Activated naive CD8-positive, alpha-beta T cell (primary cell): ENCODE measurements around the gene NOC4L.

ENCODE experiments used
- H3K27ac Mint-ChIP-seq: one replicate; pipeline ENCODE4 v1.8.0; 2021; ENCODE audit warnings: mixed read lengths
- H3K27me3 Mint-ChIP-seq: one replicate; pipeline ENCODE4 v1.8.0; 2021; ENCODE audit warnings: mixed read lengths
- H3K36me3 Mint-ChIP-seq: one replicate; pipeline ENCODE4 v1.8.0; 2021; ENCODE audit warnings: mixed read lengths
- H3K4me1 Mint-ChIP-seq: one replicate; pipeline ENCODE4 v1.8.0; 2021; ENCODE audit warnings: low read depth, mixed read lengths
- H3K4me3 Mint-ChIP-seq: one replicate; pipeline ENCODE4 v1.8.0; 2021; ENCODE audit warnings: mild to moderate bottlenecking, mixed read lengths
- H3K9me3 Mint-ChIP-seq: one replicate; pipeline ENCODE4 v1.8.0; 2021; ENCODE audit warnings: low read depth, mixed read lengths

NOC4L gene

GRCh38 chr12:132182206-132182710 is 38.0 kb downstream of the NOC4L start:
- H3K9me3 Mint-ChIP-seq, result no peaks in the 10 kb centered on the region
- H3K27ac Mint-ChIP-seq, result no peak overlapping the region
- H3K27me3 Mint-ChIP-seq, result no peaks in the 10 kb centered on the region
- H3K4me1 Mint-ChIP-seq, result peaks cover 51% of the 10 kb centered on the region
- no peak overlapping the region for H3K4me3 Mint-ChIP-seq
- peaks cover 2% of the 10 kb centered on the region for H3K36me3 Mint-ChIP-seq

DNA sequence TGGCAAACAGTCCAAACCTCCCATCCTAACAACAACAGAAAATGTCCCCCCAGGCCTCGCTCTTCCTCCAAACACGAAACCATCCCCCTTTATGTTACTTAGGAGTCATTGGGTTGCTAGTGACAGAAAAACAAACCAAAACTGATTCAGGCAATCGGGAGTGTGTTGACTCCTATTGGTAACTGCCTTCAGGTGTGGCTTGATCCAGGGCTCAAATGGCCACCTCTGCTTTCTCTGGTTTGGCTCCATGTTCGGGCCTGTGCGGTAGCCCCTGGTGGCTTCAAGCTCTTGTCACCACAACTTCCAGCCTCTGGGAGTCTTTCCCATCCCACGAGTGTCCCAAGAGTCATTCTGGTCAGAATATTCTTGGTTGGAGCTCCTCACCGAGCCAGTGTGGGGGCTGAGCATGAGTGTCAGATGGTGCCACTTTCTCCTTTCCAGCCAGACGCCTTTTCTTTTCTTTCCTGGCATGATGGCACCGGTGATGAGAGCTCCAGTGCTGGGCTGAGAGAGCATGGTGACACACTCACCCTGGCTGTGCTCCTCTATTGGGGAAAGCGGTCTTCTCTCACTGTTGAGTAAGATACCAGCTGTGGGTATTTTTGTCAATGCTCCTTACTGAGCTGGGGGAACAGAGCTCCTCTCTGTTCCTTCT is 38.6 kb downstream of the NOC4L start:
- H3K27ac Mint-ChIP-seq, result no peak overlapping the region
- H3K27me3 Mint-ChIP-seq, result no peaks in the 10 kb centered on the region
- H3K4me3 Mint-ChIP-seq, result no peak overlapping the region
- H3K36me3 Mint-ChIP-seq, result peaks cover 2% of the 10 kb centered on the region
- no peaks in the 10 kb centered on the region for H3K9me3 Mint-ChIP-seq
- peaks cover 52% of the 10 kb centered on the region for H3K4me1 Mint-ChIP-seq

DNA sequence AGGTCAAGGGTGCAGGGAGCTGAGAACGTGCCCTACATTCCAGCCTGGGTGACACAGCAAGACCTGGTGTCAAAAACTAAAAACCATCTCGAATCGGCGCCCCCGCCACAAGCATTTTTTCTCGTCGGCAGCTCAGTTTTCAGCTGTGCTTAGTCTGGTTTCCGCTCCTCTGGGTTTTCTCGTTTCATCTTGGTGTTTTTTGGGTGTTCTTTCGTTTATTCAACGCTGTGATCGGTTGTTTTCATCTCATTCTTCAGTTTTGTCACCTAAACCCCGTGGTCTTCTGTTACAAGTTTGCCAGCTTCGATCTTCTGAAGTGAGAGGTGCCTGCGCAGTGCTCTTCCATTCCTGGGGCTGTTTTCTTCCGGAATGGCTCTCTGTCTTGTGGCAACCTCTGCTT is 41.4 kb downstream of the NOC4L start:
- H3K36me3 Mint-ChIP-seq, result peaks cover 2% of the 10 kb centered on the region
- no peaks in the 10 kb centered on the region for H3K27me3 Mint-ChIP-seq
- no peaks in the 10 kb centered on the region for H3K9me3 Mint-ChIP-seq
- peak overlapping the region; percentile 87 for H3K27ac Mint-ChIP-seq
- H3K4me3 Mint-ChIP-seq, result peak overlapping the region; percentile 83
- H3K4me1 Mint-ChIP-seq, result peaks cover 39% of the 10 kb centered on the region

- peaks cover 40% of the 10 kb centered on the region for H3K4me1 Mint-ChIP-seq
- H3K9me3 Mint-ChIP-seq, result no peaks in the 10 kb centered on the region
- H3K27ac Mint-ChIP-seq, result peak overlapping the region; percentile 87
- H3K4me3 Mint-ChIP-seq, result peak overlapping the region; percentile 83
- peaks cover 2% of the 10 kb centered on the region for H3K36me3 Mint-ChIP-seq
- no peaks in the 10 kb centered on the region for H3K27me3 Mint-ChIP-seq
Observed at GRCh38 chr12:132186208-132186856, 42.1 kb downstream of the NOC4L start.

DNA sequence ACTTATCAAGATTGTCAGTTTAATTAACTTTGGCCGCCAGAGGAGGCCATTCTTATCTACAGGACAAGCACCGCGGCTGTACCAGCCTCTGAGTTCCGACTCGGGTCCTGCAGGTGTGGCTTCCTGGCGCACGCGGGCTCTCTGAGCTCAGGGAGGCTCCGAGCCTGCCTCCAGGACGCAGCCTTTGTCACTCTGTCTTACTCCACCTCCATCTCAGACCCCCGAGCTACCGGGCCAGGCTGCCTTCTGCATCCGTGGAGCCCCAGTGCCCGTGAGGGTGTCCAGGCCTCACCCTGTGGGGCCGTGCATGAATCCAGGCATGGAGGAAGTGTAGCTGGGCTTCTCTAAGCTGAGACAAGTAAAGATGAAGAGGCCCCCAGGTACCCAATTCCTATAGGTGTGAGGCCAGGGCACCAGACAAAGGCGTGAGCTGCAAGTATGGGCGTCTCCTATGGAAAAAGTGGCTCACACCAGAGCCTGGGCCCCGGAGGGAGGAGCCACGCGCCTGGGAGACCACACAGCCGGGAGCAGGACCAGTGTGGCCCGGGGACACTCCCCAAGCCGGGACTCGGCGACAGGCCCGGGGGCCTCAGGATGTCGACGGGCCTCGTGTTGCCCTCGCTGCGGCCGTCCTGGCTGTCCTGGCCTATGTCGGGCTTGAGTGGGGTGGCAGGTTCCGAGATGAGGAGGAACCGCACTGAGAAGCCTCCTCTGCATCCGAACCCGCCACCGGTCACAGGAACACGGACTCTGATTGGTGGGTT is 42.8 kb downstream of the NOC4L start:
- Mint-ChIP-seq H3K27me3 (no peaks in the 10 kb centered on the region), H3K27ac (peak overlapping the region; percentile 75), H3K9me3 (no peaks in the 10 kb centered on the region), H3K36me3 (peaks cover 2% of the 10 kb centered on the region), H3K4me3 (peak overlapping the region; percentile 83), H3K4me1 (peaks cover 40% of the 10 kb centered on the region)

DNA sequence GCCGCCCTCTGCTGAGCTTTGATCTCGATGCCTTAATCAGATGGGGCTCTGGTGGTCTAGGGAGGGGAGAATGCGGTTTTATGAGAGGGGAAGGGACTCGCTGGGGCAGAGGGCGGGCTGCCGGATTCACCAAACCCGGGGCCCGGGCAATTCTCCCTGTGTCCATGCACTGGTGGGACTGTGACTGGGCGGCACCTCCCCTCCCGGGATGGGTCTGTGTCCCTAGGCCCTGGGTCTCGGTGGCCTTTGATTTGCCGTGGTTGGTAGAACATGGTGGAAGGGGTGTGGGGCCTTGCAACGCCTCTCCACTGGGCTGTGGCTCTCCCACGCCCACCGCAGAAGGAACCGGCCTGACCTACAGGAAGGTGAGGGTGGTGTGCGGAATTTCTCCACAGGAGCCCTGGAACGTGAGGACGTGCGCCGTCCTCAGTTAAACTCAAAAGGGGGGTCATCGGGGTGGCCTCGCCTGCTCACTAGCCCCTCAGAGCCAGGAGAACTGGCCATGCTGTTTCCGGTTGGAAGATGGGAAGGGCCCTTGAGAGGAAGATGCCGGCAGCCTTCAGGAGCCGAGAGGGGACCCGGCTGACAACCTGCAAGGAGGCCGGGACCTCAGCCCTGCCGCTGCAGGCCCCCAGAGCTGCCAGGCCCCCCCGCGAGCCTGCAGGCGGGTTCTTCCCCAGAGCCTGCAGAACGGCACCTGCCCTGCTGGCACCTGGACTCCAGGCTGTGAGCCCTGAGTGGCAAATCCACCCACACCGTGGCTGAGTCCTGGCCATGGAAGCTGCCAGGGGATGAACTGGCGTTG is 43.6 kb downstream of the NOC4L start:
- peaks cover 2% of the 10 kb centered on the region for H3K36me3 Mint-ChIP-seq
- no peak overlapping the region for H3K27ac Mint-ChIP-seq
- H3K4me3 Mint-ChIP-seq, result peak overlapping the region; percentile 59
- H3K9me3 Mint-ChIP-seq, result no peaks in the 10 kb centered on the region
- peaks cover 37% of the 10 kb centered on the region for H3K4me1 Mint-ChIP-seq
- no peaks in the 10 kb centered on the region for H3K27me3 Mint-ChIP-seq

DNA sequence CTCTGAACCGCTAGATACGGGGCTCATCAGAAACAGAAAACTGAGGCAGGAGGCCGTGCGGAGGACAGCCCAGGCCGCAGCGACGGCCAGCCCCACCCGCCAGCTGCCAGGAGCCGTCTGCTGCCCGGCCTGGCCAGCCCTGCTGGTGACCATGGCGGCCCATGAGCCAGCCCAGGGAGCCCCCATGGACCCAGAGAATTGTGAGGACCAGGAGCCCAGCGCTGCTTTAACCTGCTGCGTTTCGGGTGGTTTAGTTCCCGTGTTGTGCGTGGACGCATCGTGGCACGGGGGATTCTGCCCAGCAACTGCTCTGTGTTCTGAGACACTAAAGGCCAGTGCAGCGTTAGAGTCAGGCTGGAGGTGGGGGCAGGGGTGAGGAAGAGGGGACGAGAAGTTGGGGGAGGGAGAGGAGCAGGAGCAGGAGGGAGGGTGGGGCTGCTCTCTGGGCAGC is 44.2 kb downstream of the NOC4L start:
- Mint-ChIP-seq H3K4me1 (peaks cover 36% of the 10 kb centered on the region), H3K27me3 (no peaks in the 10 kb centered on the region), H3K36me3 (peaks cover 4% of the 10 kb centered on the region), H3K4me3 (peak overlapping the region; percentile 60), H3K27ac (no peak overlapping the region), H3K9me3 (no peaks in the 10 kb centered on the region)

DNA sequence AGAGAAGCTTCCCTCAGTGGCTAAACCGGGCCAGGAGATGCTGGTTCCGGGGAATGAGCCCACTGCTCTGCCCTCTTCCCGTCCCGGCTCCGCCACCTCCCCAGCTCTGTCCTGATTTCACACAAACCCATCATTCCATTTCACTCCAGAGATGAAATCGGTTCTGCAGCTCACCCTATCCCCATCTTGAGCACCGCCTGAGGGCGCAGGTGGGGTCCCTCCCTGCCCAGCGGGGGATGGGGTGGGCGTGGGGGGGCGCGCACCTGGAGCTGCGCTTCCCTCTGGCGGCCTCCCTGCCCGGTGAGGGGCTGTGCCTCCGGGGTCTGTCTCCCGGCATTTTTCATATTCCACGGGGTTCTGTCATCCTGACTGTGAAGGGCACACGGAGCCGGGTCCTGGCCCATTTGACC is 44.7 kb downstream of the NOC4L start:
- Mint-ChIP-seq H3K9me3 (no peaks in the 10 kb centered on the region), H3K27me3 (no peaks in the 10 kb centered on the region), H3K4me1 (peaks cover 36% of the 10 kb centered on the region), H3K4me3 (peak overlapping the region; percentile 93), H3K36me3 (peaks cover 5% of the 10 kb centered on the region), H3K27ac (peak overlapping the region; percentile 73)

GRCh38 chr12:132189378-132190011 is 45.2 kb downstream of the NOC4L start:
- H3K9me3 Mint-ChIP-seq, result no peaks in the 10 kb centered on the region
- H3K27me3 Mint-ChIP-seq, result no peaks in the 10 kb centered on the region
- peak overlapping the region; percentile 93 for H3K4me3 Mint-ChIP-seq
- H3K36me3 Mint-ChIP-seq, result peaks cover 3% of the 10 kb centered on the region
- H3K4me1 Mint-ChIP-seq, result peaks cover 32% of the 10 kb centered on the region
- peak overlapping the region; percentile 75 for H3K27ac Mint-ChIP-seq

DNA sequence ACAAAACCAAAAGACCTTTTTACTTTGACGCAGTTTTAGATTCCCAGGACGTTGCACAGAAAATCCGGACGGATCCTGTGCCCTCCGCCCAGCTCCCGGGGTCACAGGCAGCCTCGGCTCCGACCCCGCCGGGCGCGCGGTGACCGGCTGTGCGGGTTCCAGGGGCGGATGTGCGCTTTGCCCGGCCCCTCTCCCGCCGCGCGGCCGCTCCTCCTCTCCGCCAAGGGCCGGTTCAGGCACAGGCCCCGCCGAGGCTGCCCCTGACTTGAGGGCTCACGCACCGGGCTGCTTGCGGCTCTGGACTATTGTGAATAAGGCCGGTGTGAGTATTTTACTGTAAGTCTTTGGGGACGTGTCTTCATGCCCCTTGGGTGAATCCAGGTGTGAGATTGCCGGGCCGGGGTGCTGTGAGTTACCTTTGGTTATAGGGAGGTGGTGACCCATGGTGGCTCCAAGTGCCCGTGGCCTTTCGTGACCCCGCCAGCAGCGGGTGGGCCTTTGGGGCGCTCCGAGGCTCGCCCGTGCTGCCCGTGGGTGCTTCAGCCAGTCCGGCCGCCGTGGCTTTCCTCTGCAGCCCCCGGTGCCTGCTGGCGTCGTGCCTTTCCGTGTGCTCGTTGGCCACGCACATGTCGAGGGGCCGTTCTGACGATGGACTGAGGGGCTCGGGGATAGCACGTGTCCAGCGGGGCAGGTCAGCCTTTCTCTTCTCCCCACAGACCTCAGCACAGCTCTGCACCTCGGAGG is 45.9 kb downstream of the NOC4L start:
- H3K4me3 Mint-ChIP-seq, result peak overlapping the region; percentile 93
- no peaks in the 10 kb centered on the region for H3K27me3 Mint-ChIP-seq
- H3K36me3 Mint-ChIP-seq, result peaks cover 3% of the 10 kb centered on the region
- peak overlapping the region; percentile 75 for H3K27ac Mint-ChIP-seq
- no peaks in the 10 kb centered on the region for H3K9me3 Mint-ChIP-seq
- peaks cover 29% of the 10 kb centered on the region for H3K4me1 Mint-ChIP-seq

- Mint-ChIP-seq H3K36me3 (peaks cover 3% of the 10 kb centered on the region), H3K4me1 (peaks cover 21% of the 10 kb centered on the region), H3K9me3 (no peaks in the 10 kb centered on the region), H3K27ac (peak overlapping the region; percentile 34), H3K27me3 (no peaks in the 10 kb centered on the region), H3K4me3 (peak overlapping the region; percentile 30)
Observed at GRCh38 chr12:132190834-132191500, 46.7 kb downstream of the NOC4L start.

DNA sequence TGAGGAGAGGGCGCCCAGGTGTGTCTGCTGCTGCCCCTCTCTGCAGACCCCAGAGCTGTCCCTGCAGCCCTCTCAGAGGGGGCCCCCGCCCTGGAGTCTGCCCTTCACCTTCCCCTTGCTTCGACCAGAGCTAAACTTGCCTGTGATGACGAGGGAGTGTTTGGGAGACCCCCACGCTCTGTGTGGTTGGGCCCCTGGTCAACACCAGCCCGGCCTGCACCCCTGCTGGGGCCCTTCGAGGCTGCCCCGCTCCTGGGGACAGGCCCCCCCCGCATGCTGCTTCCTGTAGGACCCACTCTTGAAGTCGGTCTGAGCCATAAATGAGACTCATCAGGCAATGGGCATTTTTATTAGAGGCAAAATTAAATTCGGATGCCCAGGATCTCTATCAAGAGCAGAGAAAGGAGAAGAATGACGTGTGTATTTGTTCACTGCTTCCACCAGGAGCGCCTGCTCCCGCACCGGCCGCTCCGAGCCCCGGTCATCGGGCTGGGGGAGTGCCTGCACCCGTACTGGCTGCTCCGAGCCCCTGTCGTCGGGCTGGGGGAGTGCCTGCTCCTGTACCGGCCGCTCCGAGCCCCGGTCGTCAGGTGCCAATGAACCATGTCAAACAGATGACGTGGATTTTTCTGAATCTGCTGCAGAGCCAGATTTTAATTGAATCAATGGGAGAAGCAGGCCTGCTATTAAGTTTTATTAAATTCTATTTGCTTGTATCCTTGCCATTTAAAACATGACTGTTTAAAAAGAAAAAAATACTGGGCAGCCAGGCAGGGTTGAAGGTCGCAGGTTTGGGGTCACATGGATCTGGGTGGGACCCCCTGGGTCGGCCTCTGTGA is 47.7 kb downstream of the NOC4L start:
- H3K36me3 Mint-ChIP-seq, result peaks cover 3% of the 10 kb centered on the region
- no peaks in the 10 kb centered on the region for H3K9me3 Mint-ChIP-seq
- no peaks in the 10 kb centered on the region for H3K27me3 Mint-ChIP-seq
- peaks cover 14% of the 10 kb centered on the region for H3K4me1 Mint-ChIP-seq
- H3K27ac Mint-ChIP-seq, result no peak overlapping the region
- H3K4me3 Mint-ChIP-seq, result no peak overlapping the region
